HL-60 (cell line): ENCODE measurements around the gene TRABD.

Experiments used
- DNase-seq, 2 experiments: peaks; one replicate each; pipeline ENCODE4 v3.0.0-alpha.2; 2010 to 2020; ENCODE audit warnings: low read depth in 1 of 2, low spot score in 1 of 2
- H3K27ac ChIP-seq: fragments of 250-450 bp; sonication (Bioruptor Pico); replicated peaks from 2 replicates; pipeline ENCODE4 v1.5.1; 2020; ENCODE audit warnings: mild to moderate bottlenecking, moderate library complexity
- H3K27me3 ChIP-seq: fragments of 250-450 bp; sonication (Bioruptor Pico); 2 replicates; pipeline ENCODE4 v1.5.1; 2021; ENCODE audit warnings: mild to moderate bottlenecking, moderate library complexity; ENCODE audit not compliant: insufficient read depth, poor library complexity, severe bottlenecking
- H3K4me3 ChIP-seq: replicated peaks from 2 replicates; pipeline ENCODE4 v1.5.1; 2011; ENCODE audit warnings: mild to moderate bottlenecking, control low read depth, low read length; ENCODE audit not compliant: insufficient read depth
- GABPA ChIP-seq: IDR thresholded peaks from 2 replicates; pipeline ENCODE4 v1.6.1; 2012; ENCODE audit warnings: low read depth
- POLR2AphosphoS5 ChIP-seq: IDR thresholded peaks from 2 replicates; pipeline ENCODE4 v1.6.1; 2012; ENCODE audit warnings: low read depth
- REST ChIP-seq: IDR thresholded peaks from 2 replicates; pipeline ENCODE4 v1.6.1; 2012; ENCODE audit warnings: low read depth; ENCODE audit not compliant: insufficient replicate concordance
- SPI1 ChIP-seq: IDR thresholded peaks from 2 replicates; pipeline ENCODE4 v1.6.1; 2012; ENCODE audit warnings: low read depth, mild to moderate bottlenecking, borderline replicate concordance
- TF ChIP-seq, protein P1 (sequence below): IDR thresholded peaks from one replicate; pipeline ENCODE4 v1.5.1; 2011; ENCODE audit warnings: low read length, control low read depth, inconsistent platforms; ENCODE audit not compliant: insufficient read depth

TRABD gene

DNA sequence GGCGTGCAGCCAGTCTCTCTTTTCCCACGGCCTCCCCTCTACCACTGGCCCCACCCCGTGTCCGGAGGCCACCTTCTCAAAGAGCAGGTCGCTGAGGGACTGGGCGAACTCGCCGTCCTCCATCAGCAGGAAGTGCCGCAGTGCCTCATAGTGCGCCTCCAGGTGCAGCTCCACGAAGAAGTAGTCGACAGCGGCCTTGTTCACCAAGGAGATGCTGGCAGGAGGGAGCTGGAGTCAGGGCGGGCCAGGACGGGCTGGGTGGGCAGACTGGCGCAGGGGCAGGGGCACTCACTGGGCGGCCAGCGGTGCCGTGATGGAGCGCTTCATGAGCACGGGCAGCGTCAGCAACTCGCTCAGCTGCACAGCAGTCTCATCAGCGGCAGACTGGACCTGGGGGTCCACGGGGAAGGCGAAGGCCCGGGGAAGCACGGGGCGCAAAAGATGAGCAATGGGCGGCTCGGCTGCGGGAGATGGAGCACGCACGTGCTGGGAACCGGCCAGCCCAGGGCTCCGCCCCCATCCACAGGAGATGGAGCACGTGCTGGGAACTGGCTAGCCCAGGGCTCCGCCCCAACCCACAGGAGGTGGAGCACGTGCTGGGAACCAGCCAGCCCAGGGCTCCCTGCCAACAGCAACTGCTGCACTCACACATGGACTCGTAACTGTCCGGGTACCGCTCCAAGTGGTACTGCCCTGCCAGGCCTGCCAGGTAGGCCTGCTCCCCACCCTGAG lies 33.4 kb downstream of the TRABD start:
- no peak overlapping the region for H3K4me3 ChIP-seq
- DNase-seq = peak; percentile 66 to 81
- H3K27me3 ChIP-seq = no peaks in the 10 kb centered on the region
- TF ChIP-seq, protein P1, sequence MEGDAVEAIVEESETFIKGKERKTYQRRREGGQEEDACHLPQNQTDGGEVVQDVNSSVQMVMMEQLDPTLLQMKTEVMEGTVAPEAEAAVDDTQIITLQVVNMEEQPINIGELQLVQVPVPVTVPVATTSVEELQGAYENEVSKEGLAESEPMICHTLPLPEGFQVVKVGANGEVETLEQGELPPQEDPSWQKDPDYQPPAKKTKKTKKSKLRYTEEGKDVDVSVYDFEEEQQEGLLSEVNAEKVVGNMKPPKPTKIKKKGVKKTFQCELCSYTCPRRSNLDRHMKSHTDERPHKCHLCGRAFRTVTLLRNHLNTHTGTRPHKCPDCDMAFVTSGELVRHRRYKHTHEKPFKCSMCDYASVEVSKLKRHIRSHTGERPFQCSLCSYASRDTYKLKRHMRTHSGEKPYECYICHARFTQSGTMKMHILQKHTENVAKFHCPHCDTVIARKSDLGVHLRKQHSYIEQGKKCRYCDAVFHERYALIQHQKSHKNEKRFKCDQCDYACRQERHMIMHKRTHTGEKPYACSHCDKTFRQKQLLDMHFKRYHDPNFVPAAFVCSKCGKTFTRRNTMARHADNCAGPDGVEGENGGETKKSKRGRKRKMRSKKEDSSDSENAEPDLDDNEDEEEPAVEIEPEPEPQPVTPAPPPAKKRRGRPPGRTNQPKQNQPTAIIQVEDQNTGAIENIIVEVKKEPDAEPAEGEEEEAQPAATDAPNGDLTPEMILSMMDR = no peak
- TF ChIP-seq REST = no peak
- no peak for TF ChIP-seq SPI1
- peak; percentile 63; the same call in 1 of the 2 replicates for TF ChIP-seq POLR2AphosphoS5
- H3K27ac ChIP-seq = peak overlapping the region; percentile 23

DNA sequence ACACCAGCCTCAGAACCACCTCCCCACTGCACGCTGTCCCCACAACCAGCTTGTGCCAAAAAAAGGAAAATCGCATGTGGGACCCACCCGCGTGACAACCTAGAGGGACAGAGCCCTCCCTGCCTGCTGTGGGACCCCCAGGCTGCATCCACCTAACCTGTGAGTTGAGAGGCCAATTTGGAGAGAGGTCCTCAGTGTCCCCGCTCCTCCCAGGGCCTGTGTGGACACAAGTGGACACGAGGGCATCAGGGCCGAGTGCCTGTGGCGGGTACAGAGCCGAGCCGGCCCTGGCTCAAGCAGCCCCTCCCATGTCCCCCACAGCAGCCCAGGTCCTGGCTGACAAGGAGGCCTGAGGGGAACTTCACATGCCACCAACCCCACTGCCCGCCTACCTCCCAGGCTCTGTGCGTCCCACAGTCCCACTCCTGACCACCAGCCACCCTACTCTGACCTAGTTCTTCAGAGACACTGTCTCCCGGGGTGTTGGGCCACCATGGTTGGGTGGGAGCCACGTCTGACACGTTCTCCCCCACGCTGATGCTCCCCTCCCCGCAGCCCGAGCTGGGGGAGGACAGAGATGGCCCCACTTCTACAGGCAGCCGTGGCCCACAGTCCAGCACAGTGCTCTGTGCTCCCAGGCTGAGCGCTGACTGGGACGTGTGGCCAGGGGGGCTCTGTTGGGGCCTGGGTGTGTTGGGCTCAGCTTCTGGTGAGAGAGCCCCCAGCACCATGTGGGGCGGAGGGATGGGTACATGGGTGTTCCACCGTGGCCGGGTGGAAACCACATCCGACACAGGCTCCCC lies 34.3 kb downstream of the TRABD start:
- TF ChIP-seq POLR2AphosphoS5 (no peak; the same call in 1 of the 2 replicates), GABPA (no peak), REST (no peak), SPI1 (no peak)
- TF ChIP-seq, protein P1 = no peak
- Histone ChIP-seq H3K27me3 (no peaks in the 10 kb centered on the region), H3K27ac (peak overlapping the region; percentile 23), H3K4me3 (no peak overlapping the region)
- DNase-seq = no peak

DNA sequence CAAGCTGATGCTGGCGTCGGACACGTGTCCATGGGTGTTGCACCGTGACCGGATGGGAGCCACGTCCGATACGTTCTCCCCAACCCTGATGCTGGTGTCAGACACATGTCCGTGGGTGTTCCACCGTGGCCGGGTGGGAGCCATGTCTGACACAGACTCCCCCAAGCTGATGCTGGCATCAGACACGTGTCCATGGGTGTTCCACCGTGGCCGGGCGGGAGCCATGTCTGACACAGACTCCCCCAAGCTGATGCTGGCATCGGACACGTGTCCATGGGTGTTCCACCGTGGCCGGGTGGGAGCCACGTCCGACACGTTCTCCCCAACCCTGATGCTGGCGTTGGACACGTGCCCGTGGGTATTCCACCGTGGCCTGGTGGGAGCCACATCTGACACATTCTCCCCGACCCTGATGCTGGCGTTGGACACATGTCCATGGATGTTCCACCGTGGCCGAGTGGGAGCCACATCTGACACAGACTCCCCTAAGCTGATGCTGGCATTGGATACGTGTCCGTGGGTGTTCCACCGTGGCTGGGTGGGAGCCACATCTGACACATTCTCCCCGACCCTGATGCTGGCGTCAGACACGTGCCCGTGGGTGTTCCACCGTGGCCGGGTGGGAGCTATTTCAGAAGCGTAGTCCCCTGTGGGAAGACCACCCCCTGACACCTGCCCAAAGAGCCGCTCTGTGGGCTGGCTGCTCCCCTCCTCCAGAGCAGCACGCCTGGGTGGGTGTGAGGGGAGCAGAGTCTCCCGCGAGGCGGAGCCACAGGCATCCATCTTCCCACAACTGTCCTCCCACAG lies 35.1 kb downstream of the TRABD start:
- no peak for DNase-seq
- Histone ChIP-seq H3K4me3 (no peak overlapping the region), H3K27me3 (no peaks in the 10 kb centered on the region), H3K27ac (no peak overlapping the region)
- no peak for TF ChIP-seq REST
- TF ChIP-seq, protein P1 = no peak
- TF ChIP-seq GABPA = no peak
- TF ChIP-seq POLR2AphosphoS5 = no peak
- TF ChIP-seq SPI1 = no peak
